ENCODE results near the gene PCGF2.

GRCh38 chr17:38786372-38786771 is 38.2 kb upstream of the PCGF2 start:
- TF ChIP-seq CTCF (IDR thresholded peaks at IDR 0.05) (no peak), POLR2A (IDR thresholded peaks at IDR 0.05) (no peak), POLR2AphosphoS5 (IDR thresholded peaks at IDR 0.05) (no peak), EP300 (IDR thresholded peaks at IDR 0.05) (no peak)
